Natural killer cell (primary cell): ENCODE measurements around the gene RIPPLY2. TPM values are rescaled to one million over a fixed set of nuclear protein-coding genes. Genes with fewer than 3 reads are reported as not detected.

ENCODE experiments used
- ATAC-seq, 3 donors: fragments of 150-1000 bp in 2 of 3; fragments of 200-7000 bp in 1 of 3; cut with Tn5 transposase; 1 replicate in 1 of 3; 2 replicates in 2 of 3; pipeline ENCODE4 v1.10.0; 2021; ENCODE audit warnings: mild to moderate bottlenecking in 2 of 3, moderate library complexity in 2 of 3
- DNase-seq, 2 donors: peaks; one replicate each; pipeline versions ENCODE4 v3.0.0 to v3.0.0-alpha.2; 2013 to 2021; ENCODE audit warnings: mixed read lengths in 1 of 2
- H3K27ac ChIP-seq: one replicate; pipeline ENCODE4 v1.5.1; 2013; ENCODE audit warnings: mild to moderate bottlenecking, low read length
- H3K27me3 ChIP-seq: one replicate; pipeline ENCODE4 v1.6.1; 2013; ENCODE audit warnings: low read length; ENCODE audit not compliant: control insufficient read depth, insufficient read depth
- H3K36me3 ChIP-seq: one replicate; pipeline ENCODE4 v1.6.1; 2013; ENCODE audit warnings: low read length; ENCODE audit not compliant: control insufficient read depth, insufficient read depth
- H3K4me1 ChIP-seq: one replicate; pipeline ENCODE4 v1.6.1; 2013; ENCODE audit warnings: low read length; ENCODE audit not compliant: control insufficient read depth, insufficient read depth
- H3K4me3 ChIP-seq: one replicate; pipeline ENCODE4 v1.5.1; 2013; ENCODE audit warnings: low read length
- H3K9me3 ChIP-seq: one replicate; pipeline ENCODE4 v1.6.1; 2013; ENCODE audit warnings: low read length; ENCODE audit not compliant: control insufficient read depth, insufficient read depth
- H3K27ac Mint-ChIP-seq, 2 donors: one replicate each; pipeline ENCODE4 v1.8.0; 2022; ENCODE audit warnings: mild to moderate bottlenecking in 2 of 2, mixed read lengths in 2 of 2, moderate library complexity in 1 of 2
- H3K27me3 Mint-ChIP-seq, 2 donors: one replicate each; pipeline ENCODE4 v1.8.0; 2022; ENCODE audit warnings: low read depth in 2 of 2, mixed read lengths in 2 of 2
- H3K36me3 Mint-ChIP-seq: one replicate; pipeline ENCODE4 v1.8.0; 2022; ENCODE audit warnings: mixed read lengths
- H3K4me1 Mint-ChIP-seq, 2 donors: one replicate each; pipeline ENCODE4 v1.8.0; 2022; ENCODE audit warnings: mixed read lengths in 2 of 2
- H3K4me3 Mint-ChIP-seq: one replicate; pipeline ENCODE4 v1.8.0; 2022; ENCODE audit warnings: mild to moderate bottlenecking, moderate library complexity, mixed read lengths
- H3K9me3 Mint-ChIP-seq, 2 donors: one replicate each; pipeline ENCODE4 v1.8.0; 2022; ENCODE audit warnings: mixed read lengths in 2 of 2
- WGBS: methylation state at CpG from one replicate; pipeline ENCODE4 v1.1.7; 2013; ENCODE audit warnings: missing lambda C conversion rate; ENCODE audit not compliant: insufficient coverage; 5-methylcytosine and 5-hydroxymethylcytosine counted together
- intact Hi-C: fragments of 100-400 bp; cut with micrococcal nuclease; formaldehyde crosslinking; loops from one replicate; pipeline ENCODE4 v1.14.2; 2022
- total RNA-seq, 4 donors: library from RNA; stranded (reverse); fragments of 120-200 nt in 1 of 4; gene quantifications; one replicate each; pipeline versions ENCODE4 v1.2.3 to v1.2.4, GENCODE V29; 2013 to 2022
- TF ChIP-seq, protein P1 (sequence below): fragments of 200-600 bp; IDR thresholded peaks from one replicate; pipeline ENCODE4 v1.8.0; 2022; ENCODE audit warnings: antibody characterized with exemption

Gene RIPPLY2
- total RNA-seq, 3 donors from 2014 or later (not counting 1 experiment from before 2014, with no cell fraction given) = not detected

DNA sequence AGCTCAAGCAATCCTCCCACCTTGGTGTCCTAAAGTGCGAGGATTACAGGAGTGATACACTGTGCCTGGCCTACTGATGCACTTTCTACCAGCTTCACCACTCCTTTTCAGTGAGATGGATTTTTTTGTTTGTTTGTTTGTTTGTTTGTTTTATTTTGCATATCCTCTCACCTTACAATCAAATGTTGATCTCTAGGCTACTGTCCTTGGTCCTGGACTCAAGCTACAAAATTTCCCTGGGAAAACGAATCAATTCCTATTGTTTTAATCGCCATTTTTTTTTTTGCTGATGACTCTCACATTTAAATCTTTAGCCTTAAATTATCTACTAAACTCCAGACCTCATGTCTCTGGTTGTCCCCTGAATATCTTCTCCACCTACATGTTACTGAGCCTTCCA lies 3.5 kb upstream of the RIPPLY2 start:
- intact Hi-C loops = no loop called here
- DNase-seq (no peak), ATAC-seq (no peak)
- H3K27ac ChIP-seq = no peak overlapping the region
- 66% methylated on average over 3 of the region's 3 CpGs for WGBS
- H3K9me3 ChIP-seq = no peaks in the 10 kb centered on the region
- no peaks in the 10 kb centered on the region for H3K36me3 ChIP-seq
- H3K27me3 ChIP-seq = peaks cover 38% of the 10 kb centered on the region
- no peak overlapping the region for H3K27ac Mint-ChIP-seq
- no peaks in the 10 kb centered on the region for H3K9me3 Mint-ChIP-seq
- peaks cover 47 to 67% of the 10 kb centered on the region in 2 donors for H3K27me3 Mint-ChIP-seq
- no peak overlapping the region for H3K4me3 ChIP-seq
- TF ChIP-seq, protein P1, sequence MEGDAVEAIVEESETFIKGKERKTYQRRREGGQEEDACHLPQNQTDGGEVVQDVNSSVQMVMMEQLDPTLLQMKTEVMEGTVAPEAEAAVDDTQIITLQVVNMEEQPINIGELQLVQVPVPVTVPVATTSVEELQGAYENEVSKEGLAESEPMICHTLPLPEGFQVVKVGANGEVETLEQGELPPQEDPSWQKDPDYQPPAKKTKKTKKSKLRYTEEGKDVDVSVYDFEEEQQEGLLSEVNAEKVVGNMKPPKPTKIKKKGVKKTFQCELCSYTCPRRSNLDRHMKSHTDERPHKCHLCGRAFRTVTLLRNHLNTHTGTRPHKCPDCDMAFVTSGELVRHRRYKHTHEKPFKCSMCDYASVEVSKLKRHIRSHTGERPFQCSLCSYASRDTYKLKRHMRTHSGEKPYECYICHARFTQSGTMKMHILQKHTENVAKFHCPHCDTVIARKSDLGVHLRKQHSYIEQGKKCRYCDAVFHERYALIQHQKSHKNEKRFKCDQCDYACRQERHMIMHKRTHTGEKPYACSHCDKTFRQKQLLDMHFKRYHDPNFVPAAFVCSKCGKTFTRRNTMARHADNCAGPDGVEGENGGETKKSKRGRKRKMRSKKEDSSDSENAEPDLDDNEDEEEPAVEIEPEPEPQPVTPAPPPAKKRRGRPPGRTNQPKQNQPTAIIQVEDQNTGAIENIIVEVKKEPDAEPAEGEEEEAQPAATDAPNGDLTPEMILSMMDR = no peak
- peaks cover 11% of the 10 kb centered on the region for H3K4me1 ChIP-seq
- peaks cover 6% of the 10 kb centered on the region for H3K36me3 Mint-ChIP-seq
- no peaks in the 10 kb centered on the region for H3K4me1 Mint-ChIP-seq
- H3K4me3 Mint-ChIP-seq = no peak overlapping the region

DNA sequence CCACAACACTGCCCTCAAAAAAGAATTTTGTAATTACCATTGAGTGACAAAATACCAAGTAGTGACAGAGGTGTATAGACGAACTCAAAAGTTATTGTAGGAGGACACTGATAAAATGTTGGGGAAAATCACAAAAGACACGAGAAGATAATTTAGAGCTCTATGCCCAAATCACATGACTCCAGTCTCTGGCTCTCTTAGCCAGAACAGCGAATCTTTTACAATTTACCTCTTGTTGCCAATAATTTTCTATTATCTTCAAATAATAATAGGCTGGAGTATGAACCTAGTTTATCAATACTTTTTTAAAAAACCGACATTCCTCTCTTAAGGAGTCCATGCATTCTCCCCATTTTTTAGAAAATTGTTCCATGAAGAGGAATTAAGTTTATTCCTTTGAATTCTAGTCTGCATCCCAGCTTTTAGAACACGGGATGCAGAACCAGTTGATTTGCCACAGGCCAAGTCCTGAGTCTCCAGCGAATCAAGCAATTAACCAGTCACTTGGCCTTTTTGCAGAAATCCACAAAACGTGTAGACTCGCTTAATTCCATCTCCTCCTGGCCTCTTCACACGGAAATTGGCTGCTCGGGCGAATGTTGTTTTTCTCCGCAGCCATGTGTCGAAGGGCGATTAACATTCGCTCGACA lies 507 bp upstream of the RIPPLY2 start:
- ATAC-seq (no peak), DNase-seq (no peak)
- H3K27me3 Mint-ChIP-seq = peaks cover 60 to 76% of the 10 kb centered on the region in 2 donors
- WGBS = 16% methylated on average over 15 of the region's 16 CpGs
- no peaks in the 10 kb centered on the region for H3K9me3 ChIP-seq
- TF ChIP-seq, protein P1 = no peak
- H3K4me1 ChIP-seq = peaks cover 11% of the 10 kb centered on the region
- H3K27ac ChIP-seq = no peak overlapping the region
- no peak overlapping the region for H3K27ac Mint-ChIP-seq
- no peaks in the 10 kb centered on the region for H3K4me1 Mint-ChIP-seq
- no peaks in the 10 kb centered on the region for H3K9me3 Mint-ChIP-seq
- peaks cover 6% of the 10 kb centered on the region for H3K36me3 Mint-ChIP-seq
- intact Hi-C loops = no loop called here
- no peak overlapping the region for H3K4me3 ChIP-seq
- no peak overlapping the region for H3K4me3 Mint-ChIP-seq
- H3K27me3 ChIP-seq = peaks cover 50% of the 10 kb centered on the region
- no peaks in the 10 kb centered on the region for H3K36me3 ChIP-seq

DNA sequence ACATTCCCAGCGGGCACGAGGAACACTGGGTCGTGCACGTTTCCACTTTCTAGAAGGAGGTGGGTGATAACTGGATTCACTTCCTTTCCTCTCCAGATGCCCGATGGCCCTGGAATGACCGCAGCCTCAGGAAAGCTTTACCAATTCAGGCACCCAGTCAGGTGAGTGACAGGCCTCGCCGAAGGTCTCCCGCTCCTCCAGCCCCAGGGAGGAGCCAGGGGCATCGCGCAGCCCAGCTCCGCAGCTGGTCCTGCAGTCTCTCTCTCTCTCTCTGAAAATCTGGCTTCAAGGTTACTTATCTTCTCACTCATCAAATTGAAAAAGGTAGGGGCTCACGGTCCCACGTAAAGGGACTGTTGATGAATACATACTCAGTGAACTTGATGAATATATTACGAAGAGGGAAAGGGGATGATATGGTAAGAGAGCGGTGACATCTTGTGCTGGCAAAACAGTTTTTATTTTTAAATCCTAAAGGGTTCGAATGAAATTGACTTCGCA lies 891 bp downstream of the RIPPLY2 start:
- no peaks in the 10 kb centered on the region for H3K36me3 ChIP-seq
- peaks cover 50% of the 10 kb centered on the region for H3K27me3 ChIP-seq
- Mint-ChIP-seq H3K4me3 (no peak overlapping the region), H3K9me3 (no peaks in the 10 kb centered on the region), H3K27ac (no peak overlapping the region), H3K27me3 (peaks cover 50 to 65% of the 10 kb centered on the region in 2 donors), H3K4me1 (peaks cover 5% of the 10 kb centered on the region in 2 donors), H3K36me3 (peaks cover 6% of the 10 kb centered on the region)
- H3K9me3 ChIP-seq = no peaks in the 10 kb centered on the region
- WGBS = 14% methylated on average over 18 of the region's 18 CpGs
- peaks cover 15% of the 10 kb centered on the region for H3K4me1 ChIP-seq
- no peak overlapping the region for H3K27ac ChIP-seq
- ATAC-seq = no peak
- intact Hi-C loops = no loop called here
- no peak for DNase-seq
- TF ChIP-seq, protein P1 = no peak
- no peak overlapping the region for H3K4me3 ChIP-seq
